Vagina (tissue), 2 donors: ENCODE data around the gene PKN1. TPM values are rescaled to one million over a fixed set of nuclear protein-coding genes. Genes with fewer than 3 reads are reported as not detected.
"Not testable (repeated sequence)": the region's sequence is repeated elsewhere in the genome, so short reads cannot be mapped to it uniquely, and the experiment has no call there.

ENCODE experiments used
- DNase-seq, 2 donors: peaks; one replicate each; pipeline ENCODE4 v3.0.0-alpha.2; 2017; ENCODE audit errors: extremely low spot score in 2 of 2
- H3K27ac ChIP-seq: fragments of 200-600 bp; sonication (generic); one replicate; pipeline ENCODE4 v1.5.1; 2019
- H3K27me3 ChIP-seq: fragments of 200-600 bp; sonication (generic); one replicate; pipeline ENCODE4 v1.5.1; 2019
- H3K36me3 ChIP-seq, 2 donors: fragments of 200-600 bp; sonication (generic); one replicate each; pipeline ENCODE4 v1.5.1; 2017 to 2019
- H3K4me1 ChIP-seq: fragments of 200-600 bp; sonication (generic); one replicate; pipeline ENCODE4 v1.5.1; 2019
- H3K4me3 ChIP-seq, 2 donors: fragments of 200-600 bp; sonication (generic); 1 replicate in 1 of 2; 2 replicates in 1 of 2; pipeline ENCODE4 v1.5.1; 2016 to 2019
- H3K9me3 ChIP-seq: fragments of 200-600 bp; sonication (generic); one replicate; pipeline ENCODE4 v1.5.1; 2019
- CTCF ChIP-seq, 3 experiments: fragments of 450-650 bp in 2 of 3; fragments of 200-600 bp in 1 of 3; sonication (generic) in 1 of 3; IDR thresholded peaks; one replicate each; pipeline ENCODE4 v1.5.1; 2017 to 2019; ENCODE audit warnings: antibody characterized with exemption in 3 of 3, mild to moderate bottlenecking in 2 of 3, moderate library complexity in 2 of 3
- POLR2A ChIP-seq, 2 donors: fragments of 450-650 bp; IDR thresholded peaks; one replicate each; pipeline ENCODE4 v1.6.1; 2017; ENCODE audit warnings: antibody characterized with exemption in 2 of 2, mild to moderate bottlenecking in 2 of 2, moderate library complexity in 2 of 2
- POLR2AphosphoS5 ChIP-seq, 2 donors: sonication (generic); formaldehyde crosslinking; IDR thresholded peaks; one replicate each; pipeline ENCODE4 v1.9.0; 2017; ENCODE audit warnings: antibody characterized with exemption in 2 of 2, mild to moderate bottlenecking in 2 of 2, low read depth in 1 of 2; ENCODE audit not compliant: insufficient read depth in 1 of 2
- intact Hi-C: fragments of 100-400 bp; cut with DNase I; formaldehyde crosslinking; loops from one replicate; pipeline ENCODE4 v1.15.1; 2023
- total RNA-seq: library from RNA; depleted of rRNA; stranded (reverse); fragments of >200 nt; gene quantifications from one replicate; pipeline ENCODE4 v1.2.3, GENCODE V29; 2016

PKN1 gene
- total RNA-seq, 1 donor from 2014 or later = 72.7 TPM

GRCh38 chr19:14446336-14447036 is 13.4 kb downstream of the PKN1 start:
- no peaks in the 10 kb centered on the region for H3K27me3 ChIP-seq
- no peak for DNase-seq
- no peak for TF ChIP-seq POLR2A (IDR thresholded peaks at IDR 0.05)
- no peak for TF ChIP-seq CTCF (IDR thresholded peaks at IDR 0.05)
- no peak for TF ChIP-seq POLR2AphosphoS5 (IDR thresholded peaks at IDR 0.05; ENCODE audit: insufficient read depth in 1 of 2, low read depth in 1 of 2)
- H3K36me3 ChIP-seq = peaks cover 3 to 82% of the 10 kb centered on the region in 2 donors
- no peak overlapping the region for H3K4me3 ChIP-seq
- H3K9me3 ChIP-seq = no peaks in the 10 kb centered on the region
- H3K27ac ChIP-seq = no peak overlapping the region
- intact Hi-C loops = no loop called here
- no peaks in the 10 kb centered on the region for H3K4me1 ChIP-seq

- peaks cover 0 to 75% of the 10 kb centered on the region in 2 donors for H3K36me3 ChIP-seq
- no peak for DNase-seq
- H3K27ac ChIP-seq = no peak overlapping the region
- H3K9me3 ChIP-seq = no peaks in the 10 kb centered on the region
- TF ChIP-seq POLR2A (IDR thresholded peaks at IDR 0.05) (no peak), POLR2AphosphoS5 (IDR thresholded peaks at IDR 0.05; ENCODE audit: insufficient read depth in 1 of 2, low read depth in 1 of 2) (no peak), CTCF (IDR thresholded peaks at IDR 0.05) (no peak)
- H3K4me1 ChIP-seq = no peaks in the 10 kb centered on the region
- intact Hi-C loops = no loop called here
- H3K4me3 ChIP-seq = no peak overlapping the region
- H3K27me3 ChIP-seq = no peaks in the 10 kb centered on the region
These were observed 16.2 kb downstream of the PKN1 start for GRCh38 chr19:14449321-14449720.

GRCh38 chr19:14450168-14450874 is 17.2 kb downstream of the PKN1 start:
- intact Hi-C loops = no loop called here
- no peaks in the 10 kb centered on the region for H3K9me3 ChIP-seq
- peaks cover 0 to 70% of the 10 kb centered on the region in 2 donors for H3K36me3 ChIP-seq
- no peak overlapping the region for H3K27ac ChIP-seq
- H3K27me3 ChIP-seq = no peaks in the 10 kb centered on the region
- DNase-seq = no peak
- no peak overlapping the region for H3K4me3 ChIP-seq
- H3K4me1 ChIP-seq = no peaks in the 10 kb centered on the region
- no peak for TF ChIP-seq CTCF (IDR thresholded peaks at IDR 0.05)
- no peak for TF ChIP-seq POLR2A (IDR thresholded peaks at IDR 0.05)
- no peak for TF ChIP-seq POLR2AphosphoS5 (IDR thresholded peaks at IDR 0.05; ENCODE audit: insufficient read depth in 1 of 2, low read depth in 1 of 2)

GRCh38 chr19:14450876-14451275 is 17.8 kb downstream of the PKN1 start:
- Histone ChIP-seq H3K27ac (no peak overlapping the region), H3K36me3 (peaks cover 0 to 70% of the 10 kb centered on the region in 2 donors), H3K9me3 (no peaks in the 10 kb centered on the region), H3K4me1 (no peaks in the 10 kb centered on the region), H3K4me3 (no peak overlapping the region), H3K27me3 (no peaks in the 10 kb centered on the region)
- no peak for TF ChIP-seq POLR2A (IDR thresholded peaks at IDR 0.05)
- no peak for TF ChIP-seq POLR2AphosphoS5 (IDR thresholded peaks at IDR 0.05; ENCODE audit: insufficient read depth in 1 of 2, low read depth in 1 of 2)
- DNase-seq = no peak
- intact Hi-C loops = no loop called here

- H3K4me3 ChIP-seq, H3K27me3 ChIP-seq, intact Hi-C loops, H3K4me1 ChIP-seq, H3K27ac ChIP-seq, H3K9me3 ChIP-seq, DNase-seq: not testable (repeated sequence)
- H3K36me3 ChIP-seq = peaks cover 0 to 57% of the 10 kb centered on the region in 2 donors
These were observed 19.2 kb downstream of the PKN1 start for GRCh38 chr19:14452303-14452702.

GRCh38 chr19:14459703-14460102 is 26.6 kb downstream of the PKN1 start:
- intact Hi-C loops = no loop called here
- Histone ChIP-seq H3K4me1 (no peaks in the 10 kb centered on the region), H3K27me3 (no peaks in the 10 kb centered on the region), H3K36me3 (peaks cover 0 to 16% of the 10 kb centered on the region in 2 donors), H3K27ac (no peak overlapping the region), H3K4me3 (no peak overlapping the region), H3K9me3 (no peaks in the 10 kb centered on the region)
- DNase-seq = no peak
- no peak for TF ChIP-seq POLR2A (IDR thresholded peaks at IDR 0.05)
- TF ChIP-seq POLR2AphosphoS5 (IDR thresholded peaks at IDR 0.05; ENCODE audit: insufficient read depth in 1 of 2, low read depth in 1 of 2) = no peak
- no peak for TF ChIP-seq CTCF (IDR thresholded peaks at IDR 0.05)
